Posterior vena cava (tissue), 2 donors: ENCODE measurements around the gene PLB1. TPM values are rescaled to one million over a fixed set of nuclear protein-coding genes. Genes with fewer than 3 reads are reported as not detected.
"Not testable (repeated sequence)": the region's sequence is repeated elsewhere in the genome, so short reads cannot be mapped to it uniquely, and the experiment has no call there.

ENCODE experiments used
- DNase-seq: peaks from one replicate; pipeline ENCODE4 v3.0.0-alpha.2; 2020; ENCODE audit warnings: low spot score
- intact Hi-C, 2 donors: fragments of 100-400 bp; cut with DNase I; formaldehyde crosslinking; loops; one replicate each; pipeline versions ENCODE4 v1.14.1 to v1.14.2; 2022 to 2023
- total RNA-seq, 2 donors: library from RNA; stranded (reverse); fragmentation: NEBNext Ultra II Directional; extraction: Animal tissue kit (Norgen Biotek cat#: 25700); gene quantifications; one replicate each; pipeline ENCODE4 v1.2.1, GENCODE V29; 2021
- donor health status: DM: yes; HTN: yes; CAD: no.
- donor health status: DM: yes; HTN: yes; CAD: no.

PLB1 gene
- total RNA-seq, 2 donors from 2014 or later: 3.2 to 9.5 TPM

DNA sequence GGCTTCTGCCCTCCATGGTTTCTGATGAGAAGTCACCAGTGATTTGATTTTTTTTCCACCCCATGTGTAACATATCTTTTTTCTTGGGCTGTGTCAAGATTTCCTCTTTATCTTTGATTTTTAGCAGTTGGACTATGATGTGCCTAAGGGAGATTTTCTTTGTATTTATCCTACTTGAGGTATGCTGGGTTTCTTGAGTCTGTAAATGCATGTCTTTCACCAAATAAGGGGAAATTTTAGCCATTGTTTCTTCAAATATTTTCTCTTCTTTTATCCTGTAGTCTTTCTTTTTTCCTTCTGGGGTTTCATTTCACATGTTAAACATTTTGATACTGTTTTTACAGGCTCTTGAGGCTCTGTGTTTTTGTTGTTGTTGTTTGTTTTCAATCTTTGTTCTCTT lies 33.7 kb upstream of the PLB1 start:
- intact Hi-C loops: no loop called here
- no peak for DNase-seq

DNA sequence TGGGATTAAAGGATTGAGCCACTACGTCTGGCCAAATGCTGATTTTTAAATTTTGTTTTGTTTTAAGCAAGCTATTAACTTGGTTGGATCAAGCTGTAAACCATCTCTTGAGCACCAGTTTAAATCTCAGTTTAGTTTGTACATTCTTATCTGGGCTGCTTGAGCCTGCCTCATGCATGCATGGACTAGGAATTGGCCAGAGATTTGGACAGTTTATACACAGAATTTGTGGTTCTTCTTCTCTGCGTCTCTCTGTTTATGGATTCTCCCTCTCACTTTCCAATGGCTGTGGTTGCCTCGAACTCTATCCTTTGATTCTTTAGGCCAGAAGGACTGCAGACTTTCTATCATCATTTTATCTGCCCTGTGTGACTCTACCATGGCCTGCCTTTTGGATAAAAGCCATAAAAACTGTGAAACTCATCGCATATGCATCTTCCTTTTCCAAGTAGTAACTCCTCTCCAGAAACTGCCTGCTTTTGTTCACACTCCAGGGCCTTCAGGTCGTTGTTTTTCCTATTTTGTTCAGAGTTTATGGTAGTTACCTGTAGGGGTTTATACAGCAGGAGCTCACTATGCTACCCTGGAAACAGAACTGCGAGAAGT lies 32.5 kb upstream of the PLB1 start:
- DNase-seq: no peak
- intact Hi-C loops: no loop called here

DNA sequence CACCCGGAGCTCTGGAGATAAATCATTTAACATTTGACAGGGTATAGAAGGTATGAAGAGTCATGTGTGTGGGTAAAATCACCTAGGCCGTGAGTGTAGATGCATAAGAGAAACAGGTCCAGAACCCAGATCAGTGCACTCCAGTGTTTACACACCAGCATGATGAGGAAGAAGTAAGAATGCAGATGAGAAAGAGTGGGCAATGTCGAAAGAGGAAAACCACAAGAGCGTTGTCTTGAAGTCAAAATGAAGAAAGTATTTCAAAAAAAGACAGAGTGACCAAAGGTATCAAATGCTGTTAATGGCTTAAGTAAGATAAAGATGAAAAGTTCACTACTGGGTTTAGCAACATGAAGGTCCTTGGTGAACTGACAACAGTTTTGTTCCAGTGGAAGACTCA lies 32.0 kb upstream of the PLB1 start:
- intact Hi-C loops: no loop called here
- DNase-seq: no peak

DNA sequence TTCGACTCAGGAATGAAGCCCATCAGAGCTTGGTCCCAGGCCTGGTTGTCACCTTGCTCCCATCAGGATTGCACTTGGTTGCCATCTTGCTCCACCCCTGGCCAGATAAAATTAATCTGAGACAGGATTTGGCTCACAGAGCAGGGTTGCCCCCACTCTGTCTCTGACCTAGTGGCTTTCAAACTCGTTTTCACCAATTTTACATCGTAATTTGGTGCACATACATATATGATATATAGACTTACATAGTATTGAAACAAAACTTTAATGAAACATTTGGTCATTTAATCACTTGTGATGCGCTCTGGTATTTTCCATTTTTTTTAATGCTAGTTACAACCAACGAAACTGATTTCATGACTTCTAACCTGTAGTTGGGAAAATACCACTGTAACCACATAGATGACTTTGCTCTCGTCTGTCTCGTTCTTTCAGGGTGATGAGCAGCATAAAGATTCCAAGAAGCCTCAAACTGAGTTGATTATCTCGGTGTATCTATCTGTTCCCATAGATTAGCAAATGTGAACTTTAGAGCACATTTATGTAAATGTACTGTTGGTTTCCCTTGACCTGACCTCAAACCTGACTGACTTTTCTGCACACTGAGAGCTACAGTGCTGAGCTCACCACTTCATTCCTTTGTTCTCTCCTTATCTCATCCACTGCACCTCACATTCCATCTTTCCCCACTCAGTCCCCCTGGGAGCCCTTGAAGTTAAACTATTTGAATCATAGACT lies 30.5 kb upstream of the PLB1 start:
- intact Hi-C loops: no loop called here
- DNase-seq: no peak

DNA sequence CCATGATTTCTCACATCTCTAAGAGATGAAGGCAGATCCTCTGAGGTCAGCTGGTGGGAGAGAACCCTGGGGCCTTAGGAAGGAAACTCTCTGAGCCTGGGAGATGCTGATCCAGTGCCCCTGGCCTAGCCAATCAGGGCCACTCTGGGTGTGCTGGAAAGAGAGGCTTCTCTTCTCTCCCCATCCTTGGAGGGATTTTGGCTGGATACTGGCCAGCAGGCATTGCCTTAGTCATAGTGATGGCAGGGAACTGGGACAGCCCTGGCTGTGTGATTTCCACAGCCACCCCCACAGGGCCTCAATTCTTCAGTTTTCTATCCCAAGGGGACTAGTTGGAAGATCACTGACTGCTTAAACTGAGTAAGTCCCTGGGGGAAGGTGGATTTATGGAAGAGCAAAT lies 26.6 kb upstream of the PLB1 start:
- DNase-seq: no peak
- intact Hi-C loops: no loop called here

DNA sequence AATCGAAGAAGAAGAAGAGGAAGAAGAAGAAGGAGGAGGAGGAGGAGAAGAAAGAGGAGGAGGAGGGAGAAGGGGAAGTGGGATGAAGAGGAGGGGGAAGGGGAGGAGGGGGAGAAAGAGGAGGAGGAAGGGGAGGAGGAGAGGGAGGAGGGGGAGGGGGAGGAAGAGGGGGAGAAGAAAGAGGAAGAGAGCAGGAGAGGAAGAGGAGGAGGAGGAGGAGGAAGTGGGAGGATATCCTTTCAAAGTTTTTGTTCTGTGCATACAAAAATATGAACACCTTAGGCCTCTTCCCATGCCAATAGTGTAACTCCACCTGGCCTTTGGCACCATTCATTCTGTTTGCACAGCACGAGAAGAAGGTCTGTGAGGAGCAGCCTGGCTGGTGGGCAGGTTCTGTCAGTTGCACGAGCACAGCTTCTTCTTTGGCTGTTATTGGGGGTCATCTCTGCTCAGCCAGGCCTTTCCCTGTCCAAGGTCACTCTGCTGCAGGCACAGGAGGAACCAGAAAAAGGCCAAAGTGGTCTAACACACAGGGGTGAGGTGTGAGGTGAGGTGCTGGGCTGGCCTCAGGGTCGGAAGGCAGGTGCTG lies 25.8 kb upstream of the PLB1 start:
- intact Hi-C loops: no loop called here
- no peak for DNase-seq

DNA sequence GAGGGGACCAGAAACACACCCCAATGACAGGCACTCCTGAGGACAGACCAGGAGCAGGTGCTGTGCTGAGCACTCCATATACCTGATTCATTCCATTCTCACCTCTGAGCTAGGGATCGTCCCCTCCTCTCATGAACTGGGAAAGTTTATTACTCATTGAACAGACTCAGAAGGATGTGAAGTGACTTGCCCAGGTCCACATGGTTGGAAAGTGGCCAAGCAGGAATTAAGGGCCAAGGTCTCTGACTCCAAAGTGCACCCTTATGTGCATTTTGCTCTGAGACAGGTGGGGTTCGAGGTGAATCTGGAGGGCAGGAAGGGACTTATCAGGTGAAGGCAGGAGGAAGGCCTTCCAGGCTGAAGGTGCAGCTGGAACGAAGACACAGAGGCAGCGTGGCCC lies 25.1 kb upstream of the PLB1 start:
- DNase-seq: no peak

DNA sequence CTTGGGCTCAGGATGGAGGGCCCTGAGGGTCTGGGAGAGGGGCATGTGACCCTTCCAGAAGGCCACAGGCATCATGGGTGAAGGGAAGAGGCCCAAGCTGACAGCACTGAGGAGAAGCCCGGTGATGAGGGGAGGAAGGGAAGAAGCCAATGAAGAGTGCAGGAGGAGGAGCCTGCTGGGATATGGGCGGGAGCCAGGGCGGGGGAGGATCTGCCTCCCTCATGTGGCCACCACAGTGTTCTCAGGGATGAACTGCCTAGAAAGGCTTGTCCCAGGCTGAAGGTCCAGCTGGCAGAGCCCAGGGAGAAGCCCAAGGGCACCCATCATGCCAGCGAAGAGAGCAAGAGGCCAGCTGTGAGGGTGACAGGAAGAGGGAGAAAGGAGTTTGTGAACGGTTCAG lies 24.6 kb upstream of the PLB1 start:
- intact Hi-C loops: no loop called here
- DNase-seq: no peak

More for the DNA sequence above, 25.1 kb upstream of the PLB1 start:
- intact Hi-C loops: no loop called here

DNA sequence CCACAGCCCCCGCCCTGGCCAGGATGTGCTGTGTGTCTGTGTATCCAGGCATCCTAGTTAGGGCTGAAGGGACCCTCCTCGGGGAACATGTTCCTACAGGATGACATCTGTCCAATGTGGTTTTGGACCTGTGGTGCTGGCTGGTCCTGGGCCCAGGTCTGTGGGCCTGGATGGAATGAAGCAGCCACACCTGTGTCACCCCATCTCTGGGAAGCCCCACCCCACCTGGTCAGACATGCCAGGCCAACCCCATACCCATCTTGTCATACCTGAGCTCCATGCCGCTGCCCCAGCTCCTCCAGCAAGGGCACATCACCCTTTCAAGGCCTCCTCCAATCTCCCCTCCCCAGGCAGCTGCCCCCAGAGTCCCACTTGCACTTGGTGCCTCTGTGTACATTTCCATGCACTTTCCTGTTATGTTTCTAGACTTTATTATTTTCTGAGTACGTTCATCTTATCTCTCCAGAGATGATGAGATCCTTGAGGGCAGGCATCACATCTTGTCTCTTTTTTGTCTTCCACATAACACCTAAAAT lies 24.1 kb upstream of the PLB1 start:
- no peak for DNase-seq
- intact Hi-C loops: no loop called here

DNA sequence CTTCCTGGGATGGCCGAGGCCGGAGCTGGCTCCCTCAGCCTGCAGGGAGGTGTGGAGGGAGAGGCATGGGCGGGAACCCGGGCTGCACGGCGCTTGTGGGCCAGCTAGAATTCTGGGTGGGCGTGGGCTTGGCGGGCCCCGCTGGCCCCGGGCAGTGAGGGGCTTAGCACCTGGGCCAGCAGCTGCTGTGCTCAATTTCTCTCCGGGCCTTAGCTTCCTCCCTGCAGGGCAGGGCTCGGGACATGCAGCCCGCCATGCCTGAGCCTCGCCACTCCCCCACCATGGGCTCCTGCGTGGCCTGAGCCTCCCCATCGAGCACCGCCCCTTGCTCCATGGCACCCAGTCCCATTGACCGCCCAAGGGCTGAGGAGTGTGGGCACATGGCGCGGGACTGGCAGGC lies 23.2 kb upstream of the PLB1 start:
- intact Hi-C loops, DNase-seq: not testable (repeated sequence)

DNA sequence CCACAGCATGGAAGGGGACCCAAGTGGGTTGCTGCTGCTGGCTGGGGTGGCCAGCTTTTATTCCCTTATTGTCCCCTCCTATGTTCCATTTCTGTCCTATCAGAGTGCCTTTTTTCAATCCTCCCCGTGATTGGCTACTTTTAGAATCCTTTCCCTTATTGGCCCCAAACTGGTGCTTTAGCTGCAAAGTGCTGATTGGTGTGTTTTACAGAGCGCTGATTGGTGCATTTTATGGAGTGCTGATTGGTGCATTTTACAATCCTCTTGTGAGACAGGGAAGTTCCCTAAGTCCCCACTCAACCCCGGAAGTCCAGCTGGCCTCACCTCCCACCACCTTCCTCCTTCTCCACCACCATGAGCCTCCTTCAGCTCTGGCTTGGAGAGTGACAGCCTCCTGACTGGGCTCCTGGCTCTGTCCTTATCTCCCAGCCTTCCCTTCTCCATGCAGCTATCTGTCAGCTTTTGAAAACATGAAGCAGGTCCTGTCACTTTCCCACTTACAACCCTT lies 20.7 kb upstream of the PLB1 start:
- DNase-seq: no peak
- intact Hi-C loops: no loop called here

DNA sequence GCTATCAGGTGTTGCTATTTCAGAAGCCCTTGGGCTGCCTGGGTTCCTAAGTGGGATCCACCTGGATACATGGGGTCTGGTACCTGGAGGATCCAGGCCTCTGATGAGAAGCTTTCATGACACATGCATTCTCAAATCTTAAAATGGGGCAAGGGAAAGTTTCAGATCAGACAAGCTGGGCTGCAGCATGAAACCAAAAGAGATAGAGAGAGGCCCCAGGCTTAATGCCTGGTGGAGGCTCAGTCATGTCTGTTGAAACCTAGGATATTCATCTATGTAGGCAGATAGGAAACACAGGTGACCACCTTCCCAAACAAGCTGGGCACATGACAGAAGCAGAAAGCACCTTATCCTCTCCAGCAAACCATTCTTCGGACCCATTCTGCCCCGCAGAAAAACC lies 18.8 kb upstream of the PLB1 start:
- DNase-seq: no peak
- intact Hi-C loops: no loop called here

DNA sequence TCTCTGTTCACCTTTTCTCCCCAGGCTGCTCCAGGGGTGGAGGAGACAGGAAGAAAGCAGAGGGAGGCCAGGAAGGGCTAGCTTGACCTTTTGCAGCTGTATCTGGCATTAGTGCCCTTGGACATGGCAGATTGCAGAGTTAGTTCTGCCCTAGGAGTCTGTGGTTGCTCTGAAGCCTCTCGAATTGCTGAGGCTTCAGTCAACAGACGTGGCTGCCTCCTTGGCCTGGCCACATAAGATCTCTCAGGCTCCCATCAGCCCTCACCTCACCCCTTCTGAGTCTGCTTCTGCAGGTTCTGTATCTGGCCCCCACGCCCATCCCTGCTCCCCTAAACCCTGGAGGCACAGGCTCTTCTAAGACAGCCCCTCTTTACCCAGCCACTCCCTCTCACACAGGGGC lies 18.2 kb upstream of the PLB1 start:
- no peak for DNase-seq
- intact Hi-C loops: no loop called here

DNA sequence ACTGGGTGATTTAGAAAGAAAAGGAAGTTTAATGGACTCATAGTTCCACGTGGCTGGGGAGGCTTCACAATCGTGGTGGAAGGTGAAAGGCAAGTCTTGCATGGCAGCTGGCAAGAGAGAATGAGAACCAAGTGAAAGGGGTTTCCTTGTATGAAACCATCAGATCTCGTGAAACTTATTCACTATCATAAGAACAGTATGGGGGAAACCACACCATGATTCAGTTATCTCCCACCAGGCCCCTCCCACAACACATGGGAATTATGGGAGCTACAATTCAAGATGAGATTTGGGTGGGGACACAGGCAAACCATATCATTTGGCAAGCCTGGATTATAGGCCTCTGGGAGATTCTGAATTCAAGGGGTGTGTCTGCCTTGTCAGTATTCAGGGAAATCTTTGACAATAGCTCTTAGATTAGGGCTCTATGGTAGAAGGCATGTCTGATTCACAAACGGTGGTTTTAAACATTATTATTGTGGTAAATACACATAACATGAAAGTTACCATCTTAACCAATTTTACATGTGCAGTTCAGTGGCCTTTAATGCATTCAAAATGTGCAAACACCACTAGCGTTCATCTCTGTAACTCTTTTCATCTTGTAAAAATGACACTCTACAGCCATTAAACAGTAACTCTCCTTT lies 15.3 kb upstream of the PLB1 start:
- intact Hi-C loops: no loop called here
- no peak for DNase-seq

DNA sequence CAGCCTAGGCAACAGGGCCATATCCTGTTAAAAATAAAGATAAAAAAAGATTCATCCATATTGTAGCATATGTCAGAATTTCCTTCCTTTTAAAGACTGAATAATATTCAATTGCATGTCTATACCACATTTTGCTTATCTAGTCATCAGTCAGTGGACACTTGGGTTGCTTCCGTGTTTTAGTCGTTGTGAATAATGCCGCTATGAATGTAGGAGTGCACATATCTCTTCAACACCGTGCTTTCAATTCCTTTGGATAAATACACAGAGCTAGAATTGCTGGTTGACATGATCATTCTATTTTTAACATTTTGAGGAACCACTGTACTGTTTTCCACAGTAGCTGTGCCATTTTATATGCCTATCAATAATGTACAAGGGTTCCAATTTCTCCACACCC lies 14.0 kb upstream of the PLB1 start:
- intact Hi-C loops: no loop called here

DNA sequence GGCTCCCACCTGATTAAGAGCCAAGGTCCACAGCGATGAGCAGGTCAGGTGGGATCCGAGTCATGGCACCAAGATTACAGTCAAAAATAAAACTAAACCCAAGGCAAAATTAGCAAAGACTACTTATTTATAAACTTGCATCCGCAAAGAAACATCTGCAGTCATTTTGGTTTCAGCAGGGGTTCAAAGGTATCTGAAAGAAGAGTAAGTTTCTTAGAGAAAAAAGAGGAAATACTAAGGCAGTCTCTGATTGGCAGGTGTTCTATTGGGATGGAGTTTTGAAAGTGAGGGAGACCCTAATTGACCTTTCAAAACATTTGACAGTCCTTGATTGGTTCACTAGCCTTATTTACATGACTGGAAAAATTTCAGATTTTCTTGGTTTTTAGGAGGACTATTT lies 11.0 kb upstream of the PLB1 start:
- no peak for DNase-seq
- intact Hi-C loops: no loop called here

More for the DNA sequence above, 14.0 kb upstream of the PLB1 start:
- DNase-seq: no peak

DNA sequence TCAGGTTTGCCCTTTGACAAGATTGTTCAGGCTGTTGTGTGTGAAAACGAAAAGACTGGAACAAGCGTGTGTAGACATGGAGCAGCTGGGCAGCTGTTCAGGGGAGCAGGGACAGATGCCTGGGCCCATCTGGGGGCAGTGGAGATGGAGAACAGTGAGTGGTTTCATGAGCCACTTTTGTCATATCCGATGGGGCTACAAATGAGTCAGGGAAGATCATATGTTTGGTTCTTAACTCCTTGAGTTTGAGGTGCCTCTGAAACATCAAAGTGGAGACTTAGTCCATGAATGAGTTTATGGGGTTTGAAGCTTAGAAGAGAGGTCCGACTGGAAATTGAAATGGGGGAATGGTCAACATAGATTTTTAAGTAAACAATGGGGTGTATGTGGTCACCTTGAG lies 9.3 kb upstream of the PLB1 start:
- intact Hi-C loops: no loop called here
- DNase-seq: no peak

DNA sequence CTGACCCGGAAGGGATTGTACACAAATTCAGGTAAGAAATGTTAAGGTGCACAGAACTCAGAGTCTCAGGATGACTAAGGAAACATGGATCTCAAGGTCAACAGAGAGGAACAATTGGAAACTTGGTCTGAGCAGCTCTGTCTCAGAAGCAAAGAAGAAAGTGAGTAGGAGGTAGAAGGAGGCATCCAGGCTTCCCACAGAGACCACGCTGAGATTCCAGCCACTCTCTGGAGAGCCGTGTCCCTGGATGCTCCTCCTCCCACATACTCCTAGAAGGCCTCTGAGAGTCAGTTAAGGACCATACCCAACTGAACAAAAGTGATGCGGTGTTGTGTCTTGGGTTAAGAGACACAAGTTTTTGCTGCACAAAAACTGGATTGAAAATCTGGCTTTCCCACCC lies 8.6 kb upstream of the PLB1 start:
- intact Hi-C loops: no loop called here
- no peak for DNase-seq

DNA sequence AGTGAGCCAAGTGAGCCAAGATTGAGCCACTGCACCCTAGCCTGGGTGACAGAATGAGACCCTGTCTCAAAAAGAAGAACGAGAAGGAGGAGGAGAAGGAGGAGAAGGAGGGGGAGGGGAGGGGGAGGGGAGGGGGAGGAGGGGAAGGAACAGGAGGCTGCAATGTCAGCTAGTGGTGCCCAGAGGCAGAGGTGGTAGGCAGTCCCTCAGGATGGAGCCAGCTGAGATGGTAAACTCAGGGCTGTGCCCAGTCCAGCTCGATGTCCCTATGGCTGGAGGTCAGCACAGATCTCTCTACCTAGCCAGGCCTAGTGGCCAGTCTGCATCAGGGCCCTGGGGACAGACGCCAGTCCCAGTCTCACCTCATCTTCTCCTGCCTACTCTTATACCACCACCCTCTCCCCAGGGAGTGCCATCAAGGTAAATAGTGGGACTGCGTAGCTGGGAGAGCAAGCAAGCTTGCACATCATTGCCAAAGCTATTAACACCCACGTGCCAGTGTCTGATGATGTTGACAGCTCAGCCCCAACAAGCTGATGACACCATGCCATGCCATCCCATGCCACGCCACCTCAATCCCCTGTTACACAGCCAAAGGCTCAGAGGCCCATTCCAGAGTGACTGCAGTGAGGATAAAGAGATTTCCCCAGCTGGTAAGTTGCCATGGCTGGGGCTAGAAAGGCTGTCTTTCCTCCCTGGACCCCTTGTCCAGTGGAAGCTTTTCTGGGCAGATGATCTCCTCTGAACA lies 7.6 kb upstream of the PLB1 start:
- intact Hi-C loops: no loop called here
- no peak for DNase-seq
